Loucy (cell line): ENCODE measurements around the gene CFAP100.

Source experiments
- H2AFZ ChIP-seq: fragments of 200-600 bp; sonication (generic); 2 replicates; pipeline ENCODE4 v1.6.0; 2016; ENCODE audit warnings: antibody characterized with exemption, mild to moderate bottlenecking, low read length, moderate library complexity
- H3F3A ChIP-seq: fragments of 200-600 bp; 2 replicates; pipeline ENCODE4 v1.6.0; 2016; ENCODE audit warnings: antibody characterized with exemption, low read depth, mild to moderate bottlenecking
- H3K27me3 ChIP-seq: fragments of 200-600 bp; sonication (generic); 2 replicates; pipeline ENCODE4 v1.6.1; 2014; ENCODE audit warnings: low read length, mild to moderate bottlenecking; ENCODE audit not compliant: insufficient read depth, poor library complexity, severe bottlenecking
- H3K36me3 ChIP-seq: fragments of 200-600 bp; sonication (generic); 2 replicates; pipeline ENCODE4 v1.6.1; 2016; ENCODE audit warnings: low read length; ENCODE audit not compliant: insufficient read depth
- H3K4me1 ChIP-seq: fragments of 200-600 bp; sonication (generic); 2 replicates; pipeline ENCODE4 v1.5.1; 2014; ENCODE audit warnings: low read length, mild to moderate bottlenecking; ENCODE audit not compliant: insufficient read depth, poor library complexity, severe bottlenecking
- H3K4me2 ChIP-seq: fragments of 200-600 bp; sonication (generic); 2 replicates; pipeline ENCODE4 v1.6.0; 2014; ENCODE audit warnings: antibody characterized with exemption, low read length, low read depth, mild to moderate bottlenecking; ENCODE audit not compliant: poor library complexity, severe bottlenecking
- H3K4me3 ChIP-seq: fragments of 200-600 bp; sonication (generic); 2 replicates; pipeline ENCODE4 v1.5.1; 2014; ENCODE audit warnings: low read length, mild to moderate bottlenecking, mixed read lengths; ENCODE audit not compliant: poor library complexity, severe bottlenecking
- H3K79me2 ChIP-seq: fragments of 200-600 bp; sonication (generic); 2 replicates; pipeline ENCODE4 v1.6.1; 2014; ENCODE audit warnings: low read length; ENCODE audit not compliant: insufficient read depth
- H3K9ac ChIP-seq: fragments of 200-600 bp; sonication (generic); 2 replicates; pipeline ENCODE4 v1.6.0; 2014; ENCODE audit warnings: mild to moderate bottlenecking, low read depth, low read length, moderate library complexity; ENCODE audit not compliant: poor library complexity, severe bottlenecking
- H3K9me2 ChIP-seq: fragments of 200-600 bp; sonication (generic); replicated peaks from 2 replicates; pipeline ENCODE4 v1.6.1; 2016; ENCODE audit warnings: low read depth, low read length, mixed read lengths
- H3K9me3 ChIP-seq: fragments of 200-600 bp; sonication (generic); 2 replicates; pipeline ENCODE4 v1.6.1; 2014; ENCODE audit warnings: mild to moderate bottlenecking, antibody characterized with exemption, low read length, low read depth; ENCODE audit not compliant: insufficient read depth
- H4K20me1 ChIP-seq: fragments of 200-600 bp; sonication (generic); 2 replicates; pipeline ENCODE4 v1.6.0; 2014; ENCODE audit warnings: antibody characterized with exemption, low read length, mild to moderate bottlenecking; ENCODE audit not compliant: insufficient read depth, poor library complexity, severe bottlenecking
- CTCF ChIP-seq: fragments of 200-600 bp; sonication (generic); conservative IDR thresholded peaks from 2 replicates; pipeline ENCODE4 v1.5.1; 2014; ENCODE audit warnings: mild to moderate bottlenecking, antibody characterized with exemption, low read length
- EZH2phosphoT487 ChIP-seq: fragments of 200-600 bp; IDR thresholded peaks from 2 replicates; pipeline ENCODE4 v1.6.1; 2018; ENCODE audit warnings: antibody characterized with exemption, mild to moderate bottlenecking, moderate library complexity, borderline replicate concordance

Gene CFAP100

GRCh38 chr3:126396536-126396935 lies 1.8 kb downstream of the CFAP100 start:
- Histone ChIP-seq H3K79me2 (no peaks in the 10 kb centered on the region), H3K9me3 (no peaks in the 10 kb centered on the region), H3K4me1 (no peaks in the 10 kb centered on the region), H3K4me2 (no peak overlapping the region), H3F3A (no peaks in the 10 kb centered on the region), H3K27me3 (no peaks in the 10 kb centered on the region), H3K9me2 (no peaks in the 10 kb centered on the region), H3K4me3 (no peak overlapping the region), H4K20me1 (no peaks in the 10 kb centered on the region), H3K9ac (no peak overlapping the region), H2AFZ (no peak overlapping the region), H3K36me3 (no peaks in the 10 kb centered on the region)
- TF ChIP-seq EZH2phosphoT487 (no peak), CTCF (no peak)

- no peak for TF ChIP-seq CTCF
- TF ChIP-seq EZH2phosphoT487: no peak
- no peaks in the 10 kb centered on the region for H3K9me3 ChIP-seq
- no peak overlapping the region for H2AFZ ChIP-seq
- H3K4me2 ChIP-seq: no peak overlapping the region
- H3K4me1 ChIP-seq: no peaks in the 10 kb centered on the region
- no peaks in the 10 kb centered on the region for H3F3A ChIP-seq
- H4K20me1 ChIP-seq: no peaks in the 10 kb centered on the region
- H3K36me3 ChIP-seq: no peaks in the 10 kb centered on the region
- H3K27me3 ChIP-seq: no peaks in the 10 kb centered on the region
- H3K4me3 ChIP-seq: no peak overlapping the region
- no peaks in the 10 kb centered on the region for H3K79me2 ChIP-seq
- no peaks in the 10 kb centered on the region for H3K9me2 ChIP-seq
- no peak overlapping the region for H3K9ac ChIP-seq
These were observed 3.1 kb downstream of the CFAP100 start for GRCh38 chr3:126397610-126398422.

- Histone ChIP-seq H3K4me3 (no peak overlapping the region), H3K36me3 (no peaks in the 10 kb centered on the region), H3K9me3 (no peaks in the 10 kb centered on the region), H3K4me2 (no peak overlapping the region), H3K9ac (no peak overlapping the region), H3K27me3 (no peaks in the 10 kb centered on the region), H3K4me1 (no peaks in the 10 kb centered on the region), H3F3A (no peaks in the 10 kb centered on the region), H3K79me2 (no peaks in the 10 kb centered on the region), H3K9me2 (no peaks in the 10 kb centered on the region), H2AFZ (no peak overlapping the region), H4K20me1 (no peaks in the 10 kb centered on the region)
- TF ChIP-seq CTCF (no peak), EZH2phosphoT487 (no peak)
These were observed 4.0 kb downstream of the CFAP100 start for GRCh38 chr3:126398423-126399350.
